GM19351 (cell line): ENCODE measurements around the gene HTR3E.
"Not testable (repeated sequence)": the region's sequence is repeated elsewhere in the genome, so short reads cannot be mapped to it uniquely, and the experiment has no call there.

Experiments used
- ATAC-seq: cut with Tn5 transposase; IDR thresholded peaks from one replicate; pipeline ENCODE4 v1.9.1; 2021; ENCODE audit warnings: mild to moderate bottlenecking, moderate library complexity; ENCODE audit not compliant: unreplicated experiment

Gene HTR3E, protein sequence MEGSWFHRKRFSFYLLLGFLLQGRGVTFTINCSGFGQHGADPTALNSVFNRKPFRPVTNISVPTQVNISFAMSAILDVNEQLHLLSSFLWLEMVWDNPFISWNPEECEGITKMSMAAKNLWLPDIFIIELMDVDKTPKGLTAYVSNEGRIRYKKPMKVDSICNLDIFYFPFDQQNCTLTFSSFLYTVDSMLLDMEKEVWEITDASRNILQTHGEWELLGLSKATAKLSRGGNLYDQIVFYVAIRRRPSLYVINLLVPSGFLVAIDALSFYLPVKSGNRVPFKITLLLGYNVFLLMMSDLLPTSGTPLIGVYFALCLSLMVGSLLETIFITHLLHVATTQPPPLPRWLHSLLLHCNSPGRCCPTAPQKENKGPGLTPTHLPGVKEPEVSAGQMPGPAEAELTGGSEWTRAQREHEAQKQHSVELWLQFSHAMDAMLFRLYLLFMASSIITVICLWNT

DNA sequence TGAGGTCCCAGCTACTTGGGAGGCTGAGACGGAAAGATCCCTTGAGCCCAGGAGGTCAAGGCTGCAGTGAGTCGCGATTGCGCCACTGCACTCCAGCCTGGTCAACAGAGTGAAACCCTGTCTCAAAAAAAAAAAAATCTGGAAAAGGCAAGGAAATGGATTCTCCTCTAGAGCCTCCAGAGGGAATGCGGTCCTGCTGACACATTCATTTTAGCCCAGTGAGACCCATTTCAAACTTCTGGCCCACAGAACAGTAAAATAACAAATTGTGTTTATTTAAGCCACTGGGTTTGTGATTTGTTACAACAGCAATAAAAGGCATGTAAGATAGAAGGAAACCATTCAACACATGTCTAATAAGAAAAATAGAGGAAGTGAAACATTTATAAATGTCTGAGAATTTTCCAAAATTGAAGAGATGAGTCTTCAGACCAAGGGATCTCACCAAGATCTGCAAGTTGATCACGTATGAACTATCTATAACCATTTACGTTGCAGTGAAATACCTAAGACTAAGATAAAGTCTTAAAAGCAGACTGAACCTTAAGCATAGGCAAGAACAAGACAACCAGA, at the start of gene HTR3E:
Gene HTR3E (plus strand): TSS at position 254 of the 573 bp plus-strand sequence. CDS start 466 bp downstream, outside the sequence.
- no peak for ATAC-seq

DNA sequence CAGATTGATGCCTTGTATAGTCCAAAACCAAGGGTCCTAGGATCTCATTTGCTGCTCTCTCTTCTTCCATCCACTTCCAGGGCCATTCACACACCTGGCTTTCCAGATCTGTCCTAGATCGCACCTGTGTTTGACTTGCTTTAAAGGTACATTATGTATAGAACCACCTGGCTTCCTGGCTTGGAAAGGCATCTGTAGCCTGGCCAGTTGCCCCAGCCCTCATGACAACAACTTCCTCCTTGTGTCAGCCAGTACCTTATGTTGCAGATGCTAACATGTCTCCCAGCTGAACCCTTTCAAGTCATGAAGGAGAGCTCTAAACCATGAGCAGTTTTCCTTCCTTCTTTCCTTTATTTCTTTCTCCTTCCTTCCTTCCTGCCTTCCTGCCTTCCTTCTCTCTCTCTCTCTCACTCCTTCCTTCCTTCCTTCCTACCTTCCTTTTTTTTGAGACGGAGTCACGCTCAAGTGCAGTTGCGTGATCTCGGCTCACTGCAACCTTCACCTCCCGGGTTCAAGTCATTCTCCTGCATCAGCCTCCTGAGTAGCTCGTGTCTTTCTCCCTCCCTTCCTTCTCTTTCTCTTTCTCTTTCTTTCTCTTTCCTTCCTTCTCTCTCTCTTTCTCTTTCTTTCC, 46.5 kb upstream of the HTR3E start:
- ATAC-seq, result no peak

DNA sequence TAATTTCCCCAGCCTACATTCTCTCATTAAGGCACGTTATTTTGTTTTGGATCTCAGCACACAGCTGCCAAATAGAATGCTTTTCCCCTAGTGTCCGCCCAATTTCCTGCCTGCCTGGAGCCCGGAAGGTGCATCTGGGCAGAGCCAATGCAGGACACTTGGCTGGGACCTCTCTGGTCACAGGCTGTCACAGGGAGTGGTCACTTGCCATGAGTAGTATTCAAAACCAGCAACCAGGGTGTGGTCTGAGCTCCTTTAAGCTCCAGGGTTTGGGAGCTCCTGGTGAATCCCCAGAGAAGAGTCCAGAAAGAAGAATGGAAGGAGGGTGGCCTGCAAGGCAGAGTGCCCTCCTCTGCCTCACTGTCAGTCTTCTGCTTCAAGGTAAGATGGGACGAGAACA, 44.1 kb upstream of the HTR3E start, which contains the start of gene HTR3C:
Gene HTR3C (plus strand): TSS at position 281 of the 400 bp plus-strand sequence. CDS start 34 bp downstream, at position 315.
- ATAC-seq, result no peak

DNA sequence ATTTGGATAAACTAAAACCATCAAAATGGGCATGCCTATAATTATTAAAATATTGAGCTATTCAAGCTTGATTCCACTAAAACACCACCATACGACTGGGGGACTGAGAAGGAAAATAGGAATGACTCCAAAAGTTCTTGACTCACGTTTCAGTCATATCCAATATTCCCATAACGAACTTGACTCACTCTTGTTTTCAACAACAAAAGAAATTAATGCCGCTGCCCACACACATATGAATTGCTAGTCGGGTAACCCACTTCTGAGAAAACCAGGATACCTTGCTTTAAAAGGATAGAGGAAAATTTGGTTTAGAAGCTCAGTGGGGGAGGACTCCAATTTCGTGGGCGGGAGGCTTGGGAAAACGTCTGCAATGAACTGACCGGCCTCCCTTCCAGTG, 38.8 kb upstream of the HTR3E start:
- no peak for ATAC-seq

DNA sequence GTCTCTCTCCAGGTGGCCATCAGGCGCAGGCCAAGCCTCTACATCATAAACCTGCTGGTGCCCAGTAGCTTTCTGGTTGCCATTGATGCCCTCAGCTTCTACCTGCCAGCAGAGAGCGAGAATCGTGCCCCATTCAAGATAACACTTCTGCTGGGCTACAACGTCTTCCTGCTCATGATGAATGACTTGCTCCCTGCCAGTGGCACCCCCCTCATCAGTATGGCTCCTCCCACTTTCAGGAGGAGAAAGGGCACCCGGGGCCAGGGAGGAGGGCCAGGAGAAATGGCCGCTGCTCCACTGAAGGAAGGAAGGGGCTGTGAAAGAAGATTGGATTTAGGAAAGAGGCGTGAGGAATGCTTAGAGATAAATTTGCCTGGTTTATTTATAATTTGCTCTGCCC, 37.4 kb upstream of the HTR3E start:
- no peak for ATAC-seq

DNA sequence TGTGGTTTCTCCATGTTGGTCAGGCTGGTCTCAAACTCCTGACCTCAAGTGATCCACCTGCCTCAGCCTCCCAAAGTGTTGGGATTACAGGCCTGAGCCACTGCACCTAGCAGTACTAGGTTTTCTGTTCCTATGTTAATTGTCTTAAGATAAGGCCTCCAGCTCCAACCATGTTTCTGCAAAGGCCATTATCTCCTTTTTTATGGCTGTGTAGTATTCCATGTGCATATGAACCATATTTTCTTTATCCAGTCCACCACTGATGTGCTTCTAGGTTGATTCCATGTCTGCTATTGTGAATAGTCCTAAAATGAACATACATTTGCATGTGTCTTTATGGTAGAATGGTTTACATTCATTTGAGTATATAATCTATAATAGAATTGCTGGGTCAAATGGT, 34.2 kb upstream of the HTR3E start:
- ATAC-seq, result no peak

DNA sequence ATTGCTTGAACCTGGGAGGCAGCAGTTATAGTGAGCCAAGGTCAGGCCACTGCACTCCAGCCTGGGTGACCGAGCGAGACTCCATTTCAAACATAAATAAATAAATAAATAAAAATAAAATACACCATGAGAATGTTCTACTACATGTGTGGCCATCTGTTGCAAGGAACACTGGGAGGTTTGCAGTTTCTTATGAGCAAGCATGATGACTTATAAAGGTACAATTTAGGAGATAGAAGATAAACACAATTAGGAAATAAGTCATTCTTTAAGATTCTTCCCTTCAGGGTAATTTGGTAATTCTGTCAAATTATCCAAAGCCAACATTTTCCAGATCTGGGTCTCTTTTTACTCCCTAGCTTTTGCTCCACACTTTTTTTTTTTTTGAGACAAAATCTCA, 30.7 kb upstream of the HTR3E start:
- no peak for ATAC-seq

DNA sequence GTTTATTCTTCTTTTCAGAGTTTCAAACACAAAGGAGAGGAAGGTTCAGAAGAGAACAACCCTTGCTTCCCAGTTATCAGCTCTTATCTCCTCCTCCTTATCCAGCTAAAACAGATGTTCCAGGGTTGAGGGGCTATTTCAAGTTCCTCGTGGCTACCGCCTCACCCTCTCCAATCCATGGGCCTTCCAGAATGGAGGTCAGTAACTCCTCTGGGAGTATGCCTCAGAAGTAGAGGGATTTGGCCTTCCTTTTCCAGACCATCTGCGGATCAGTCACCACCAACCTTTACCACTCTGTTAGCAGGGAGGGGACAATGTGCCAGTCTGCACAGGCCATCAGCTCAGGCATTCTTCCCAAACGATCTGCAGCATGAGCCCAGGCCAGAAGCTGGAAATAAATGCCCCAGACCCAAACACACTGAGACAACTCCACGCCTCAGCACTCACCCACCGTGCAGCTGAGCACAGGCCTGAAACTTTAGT, 29.2 kb upstream of the HTR3E start:
- ATAC-seq, result no peak

DNA sequence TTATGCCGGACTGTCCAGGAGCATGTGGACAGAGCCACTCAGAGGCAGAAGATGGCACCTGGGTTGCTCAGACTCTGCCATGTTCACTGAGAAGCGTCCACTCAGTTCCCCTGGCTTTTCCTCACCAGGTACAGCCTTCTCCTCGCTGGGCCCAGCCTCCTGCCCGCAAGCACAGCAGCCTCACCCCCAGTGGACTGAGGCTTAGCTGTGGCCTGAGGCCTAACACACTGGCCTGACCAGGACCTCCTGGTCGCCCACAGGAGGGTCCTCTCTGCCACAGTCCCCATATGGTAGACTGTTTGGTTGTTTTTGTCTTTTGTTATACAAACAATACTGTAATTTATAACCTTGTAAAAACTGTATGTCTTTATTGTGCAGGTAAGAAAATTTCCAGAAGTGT, 28.5 kb upstream of the HTR3E start:
- ATAC-seq, result no peak

DNA sequence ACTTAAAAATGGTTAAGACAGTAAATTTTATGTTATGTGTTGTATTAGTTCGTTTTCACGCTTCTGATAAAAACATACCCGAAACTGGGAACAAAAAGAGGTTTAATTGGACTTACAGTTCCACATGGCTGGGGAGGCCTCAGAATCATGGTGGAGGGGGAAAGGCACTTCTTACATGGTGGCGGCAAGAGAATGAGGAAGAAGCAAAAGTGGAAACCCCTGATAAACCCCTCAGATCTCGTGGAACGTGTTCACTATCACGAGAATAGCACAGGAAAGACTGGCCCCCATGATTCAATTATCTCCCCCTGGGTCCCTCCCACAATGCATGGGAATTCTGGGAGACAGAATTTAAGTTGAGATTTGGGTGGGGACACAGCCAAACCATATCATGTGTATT, 25.7 kb upstream of the HTR3E start:
- ATAC-seq, result not testable (repeated sequence)

DNA sequence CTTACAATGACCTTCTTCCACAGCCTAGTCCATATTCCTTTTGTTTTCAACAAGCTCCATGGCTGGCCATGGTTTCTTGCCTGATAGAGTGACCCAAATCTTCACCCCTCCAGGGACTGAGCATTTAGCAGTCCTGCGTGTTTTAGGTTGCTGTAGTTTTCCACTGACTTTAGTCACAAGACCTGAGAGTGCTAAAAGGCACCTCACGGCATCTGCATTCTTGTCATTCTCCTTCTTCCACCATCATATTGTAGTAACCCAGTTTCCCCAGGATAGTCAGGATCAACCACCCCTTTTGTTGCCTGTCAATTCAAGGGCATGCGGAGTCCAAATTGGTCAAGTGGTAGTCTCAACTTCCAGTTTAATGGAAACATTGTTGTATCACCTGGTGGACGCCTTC, 23.2 kb upstream of the HTR3E start:
- ATAC-seq, result no peak

DNA sequence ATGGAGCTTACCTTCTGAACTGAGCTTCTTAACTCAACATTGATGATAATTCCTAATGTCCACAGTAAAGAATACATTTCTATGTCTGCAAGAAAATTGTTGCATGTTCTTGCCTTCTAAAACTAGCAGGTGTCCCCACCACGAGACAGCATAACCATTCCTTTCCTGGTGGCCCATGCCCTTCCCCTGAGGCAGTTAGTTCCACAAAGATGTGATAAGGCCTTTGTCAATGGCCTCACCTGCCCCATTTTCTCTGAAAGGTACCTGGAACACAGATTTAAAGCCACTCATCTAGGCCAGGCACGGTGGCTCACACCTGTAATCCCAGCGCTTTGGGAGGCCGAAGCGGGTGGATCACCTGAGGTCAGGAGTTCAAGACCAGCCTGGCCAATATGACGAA, 21.0 kb upstream of the HTR3E start:
- ATAC-seq, result no peak

DNA sequence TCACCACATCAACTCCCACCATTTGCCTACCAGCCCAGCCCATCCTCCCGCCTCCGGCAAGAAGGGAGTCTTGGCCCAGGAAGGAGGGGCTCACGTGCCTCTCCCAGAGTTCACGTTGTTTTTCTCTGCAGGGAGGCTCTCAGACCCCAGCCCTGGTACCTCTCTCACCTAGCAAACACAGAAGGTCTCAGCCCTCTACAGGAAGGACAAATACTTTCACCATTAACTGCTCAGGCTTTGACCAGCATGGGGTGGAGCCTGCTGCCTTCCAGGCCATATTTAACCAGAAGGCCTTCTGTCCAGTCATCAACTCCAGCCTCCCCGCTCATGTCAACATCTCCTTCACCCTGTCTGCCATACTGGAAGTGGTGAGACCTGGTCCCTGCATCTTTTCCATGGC, 19.0 kb upstream of the HTR3E start:
- no peak for ATAC-seq

DNA sequence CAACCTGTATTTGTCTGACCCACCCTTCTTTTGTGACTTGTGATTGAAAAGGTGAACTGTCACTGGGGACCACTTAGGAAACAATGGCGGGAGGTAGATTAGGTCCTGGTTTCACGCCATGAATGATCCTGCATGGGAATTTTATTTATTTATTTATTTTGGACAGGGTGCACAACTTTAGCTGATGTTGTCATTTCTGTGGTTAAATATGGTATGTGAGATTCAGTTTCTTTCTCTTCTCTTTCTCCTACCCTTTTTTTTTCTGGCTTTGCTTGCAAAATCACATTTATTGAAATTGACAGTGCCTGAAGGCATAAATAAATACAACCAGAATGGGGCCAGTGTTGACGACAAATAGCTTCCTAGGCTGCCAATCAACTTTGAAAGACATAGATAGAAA, 18.0 kb upstream of the HTR3E start:
- no peak for ATAC-seq

DNA sequence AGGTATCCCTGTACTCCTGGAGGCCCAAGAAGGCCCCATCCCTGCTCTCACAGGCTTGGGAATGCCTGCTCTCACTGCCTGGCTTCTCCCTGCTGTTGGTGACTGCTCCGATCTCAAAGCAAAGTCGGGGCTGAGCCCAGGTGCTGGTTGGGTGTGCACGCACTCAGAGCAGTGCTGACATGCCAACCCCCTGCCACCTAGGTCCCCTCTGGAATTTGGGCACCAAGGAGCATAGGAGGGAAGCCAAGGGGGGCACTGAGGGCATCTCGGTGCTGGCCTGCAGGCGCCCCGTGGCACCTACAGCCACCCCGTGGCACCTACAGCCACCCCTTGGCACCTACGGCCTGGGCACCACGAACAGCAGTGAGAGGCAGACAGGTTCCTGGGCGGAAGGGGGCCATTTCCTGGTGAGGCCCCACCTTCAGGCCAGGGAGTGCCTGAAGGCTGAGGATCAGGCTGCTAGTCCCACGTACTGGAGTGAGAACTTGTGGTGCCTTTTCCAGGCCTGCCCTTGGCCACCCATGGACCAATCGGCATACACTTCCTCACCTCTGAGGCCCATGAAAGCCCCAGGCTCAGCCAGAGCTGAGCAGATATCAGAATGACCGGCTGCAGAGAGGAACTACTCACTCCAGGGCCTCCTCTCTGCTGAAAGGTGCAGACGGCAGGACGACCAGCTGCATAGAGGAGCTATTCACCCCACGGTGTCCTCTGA, 15.6 kb upstream of the HTR3E start:
- no peak for ATAC-seq

DNA sequence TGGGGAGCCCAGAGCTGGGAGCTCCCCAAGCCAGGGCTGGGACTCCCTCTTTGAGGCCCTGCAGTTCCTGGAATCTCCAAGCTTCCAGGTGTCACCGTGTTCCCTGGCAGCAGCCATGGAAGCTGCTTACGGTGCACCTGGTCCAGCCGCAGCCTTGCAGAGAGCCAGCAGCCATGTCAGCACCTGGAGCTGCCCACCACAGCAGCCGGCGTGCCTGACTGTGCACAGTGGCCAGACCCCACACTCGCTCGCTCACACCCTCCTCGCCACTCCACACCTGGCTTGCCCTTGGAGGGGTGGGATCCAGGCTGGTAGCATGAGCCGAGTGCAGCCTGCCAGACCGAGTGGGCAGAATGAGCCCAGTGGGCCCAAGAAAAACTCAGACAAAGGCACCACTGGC, 14.8 kb upstream of the HTR3E start:
- ATAC-seq, result no peak

DNA sequence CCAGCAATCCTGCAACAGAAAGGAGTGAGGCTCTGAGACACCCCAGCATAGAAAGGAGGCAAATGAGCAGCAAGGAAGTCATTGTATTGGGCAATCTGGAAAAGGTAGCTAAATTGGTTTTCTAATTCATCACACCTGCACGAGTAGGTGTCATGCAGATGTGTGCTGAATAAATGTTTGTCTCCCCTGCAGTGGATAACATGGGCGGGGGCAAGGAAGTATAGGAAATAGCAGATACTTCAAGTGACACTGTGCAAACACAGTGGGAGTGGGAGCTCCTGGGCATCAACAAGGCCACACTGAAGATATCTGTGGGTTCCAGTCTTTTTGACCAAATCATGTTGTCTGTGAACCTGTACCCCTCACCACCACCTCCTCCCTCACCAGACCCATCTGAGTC, 14.4 kb upstream of the HTR3E start:
- ATAC-seq, result no peak

DNA sequence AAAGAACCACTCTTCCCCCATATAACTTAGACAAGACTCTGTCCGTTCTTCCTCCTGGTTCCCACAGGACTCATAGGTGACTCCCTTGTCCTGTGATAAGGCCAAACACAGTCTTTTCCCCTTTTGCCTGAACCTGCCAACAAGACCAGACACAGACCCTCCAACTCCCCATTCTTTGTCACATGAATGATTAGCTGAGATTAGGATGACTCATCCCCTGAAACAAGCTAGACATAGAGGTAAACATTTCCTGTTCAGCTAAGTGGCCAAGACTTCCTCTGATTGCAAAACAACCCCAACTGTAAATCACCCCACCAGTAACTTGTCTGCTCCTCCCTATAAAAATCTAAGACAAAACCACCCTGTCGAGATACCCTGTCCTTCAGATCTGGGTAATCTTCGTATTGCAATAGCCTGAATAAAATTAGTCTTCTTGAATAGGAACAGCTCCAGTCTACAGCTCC, 11.4 kb upstream of the HTR3E start:
- ATAC-seq, result no peak

DNA sequence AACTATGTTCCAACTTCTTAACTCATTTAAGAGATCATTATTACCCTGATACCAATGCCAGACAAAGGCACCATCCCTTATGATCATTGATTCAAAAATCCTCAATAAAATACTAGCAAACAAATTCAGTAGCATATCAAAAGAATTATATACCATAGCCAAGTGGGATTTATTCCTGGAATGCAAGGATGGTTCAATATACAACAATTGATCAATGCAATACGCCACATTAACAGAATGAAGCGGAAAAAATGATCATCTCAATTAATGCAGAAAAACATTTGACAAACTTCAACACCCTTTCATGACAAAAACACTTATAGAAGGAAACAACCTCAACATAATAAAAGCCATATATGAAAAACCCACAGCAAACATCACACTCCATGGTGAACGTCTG, 4.7 kb upstream of the HTR3E start:
- no peak for ATAC-seq

DNA sequence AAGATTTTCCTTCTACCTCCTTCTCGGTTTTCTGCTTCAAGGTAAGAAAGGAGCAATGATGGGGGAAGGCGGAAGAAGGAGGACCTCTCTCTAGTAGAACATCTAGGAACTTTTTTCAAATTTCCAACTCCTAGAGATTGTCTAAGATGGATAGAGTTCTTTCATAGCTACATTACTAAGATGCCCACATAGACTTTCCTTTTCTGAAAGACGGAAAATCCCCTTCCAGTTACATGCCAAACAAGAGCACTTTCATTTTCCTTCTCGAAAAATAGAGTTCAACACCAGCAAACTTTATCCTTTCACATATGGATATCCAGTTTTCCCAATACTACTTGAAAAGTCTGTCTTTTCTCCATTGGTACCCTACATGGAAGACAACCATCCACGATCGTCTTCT, 692 bp downstream of the HTR3E start:
- no peak for ATAC-seq
